Measurements from ENCODE around the gene PARK7.

PARK7 gene

DNA sequence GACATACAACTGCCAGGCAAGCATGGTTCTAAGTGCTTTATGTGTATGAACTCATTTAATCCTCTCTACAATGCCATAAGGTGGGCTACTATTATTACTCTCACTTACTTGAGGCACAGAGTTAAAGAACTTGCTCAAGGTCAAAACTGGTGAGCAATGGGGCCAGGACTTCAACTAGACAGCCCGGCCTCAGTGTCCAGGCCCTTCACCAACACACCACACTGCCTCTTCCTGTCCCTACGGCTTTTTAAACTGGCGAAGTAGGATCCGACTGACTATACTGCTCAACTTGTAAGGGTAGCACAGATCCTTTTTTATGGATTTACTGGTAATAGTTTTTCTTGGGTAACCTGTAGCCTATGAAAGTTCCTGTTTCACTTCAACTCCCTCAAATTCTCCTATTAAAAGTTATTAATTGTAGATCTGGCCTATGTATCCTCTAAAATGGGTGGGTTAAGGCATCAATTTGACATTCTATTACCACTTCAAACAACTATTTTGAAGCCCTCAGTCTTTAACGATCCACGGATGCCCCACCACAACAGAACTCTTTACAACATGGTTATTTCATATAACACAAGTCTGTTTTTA lies 60.3 kb downstream of the PARK7 start:
- H3K4me3 ChIP-seq (ENCODE audit: low read length) = peak overlapping the region; percentile 40; the same call in 1 of the 2 replicates
- peaks cover 57% of the 10 kb centered on the region for H3K4me1 ChIP-seq (ENCODE audit: insufficient read depth, low read length)
- peaks cover 12% of the 10 kb centered on the region for H3K27me3 ChIP-seq (ENCODE audit: insufficient read depth, low read length)
- H3K9me3 ChIP-seq (ENCODE audit: insufficient read depth, low read depth, low read length) = no peaks in the 10 kb centered on the region
- no peaks in the 10 kb centered on the region for H3K36me3 ChIP-seq (ENCODE audit: insufficient read depth, low read depth, low read length)
- H3K9ac ChIP-seq (ENCODE audit: low read depth, low read length) = peak overlapping the region; percentile 46; the same call in 1 of the 2 replicates
- no peak overlapping the region for H3K27ac ChIP-seq (ENCODE audit: low read length)

DNA sequence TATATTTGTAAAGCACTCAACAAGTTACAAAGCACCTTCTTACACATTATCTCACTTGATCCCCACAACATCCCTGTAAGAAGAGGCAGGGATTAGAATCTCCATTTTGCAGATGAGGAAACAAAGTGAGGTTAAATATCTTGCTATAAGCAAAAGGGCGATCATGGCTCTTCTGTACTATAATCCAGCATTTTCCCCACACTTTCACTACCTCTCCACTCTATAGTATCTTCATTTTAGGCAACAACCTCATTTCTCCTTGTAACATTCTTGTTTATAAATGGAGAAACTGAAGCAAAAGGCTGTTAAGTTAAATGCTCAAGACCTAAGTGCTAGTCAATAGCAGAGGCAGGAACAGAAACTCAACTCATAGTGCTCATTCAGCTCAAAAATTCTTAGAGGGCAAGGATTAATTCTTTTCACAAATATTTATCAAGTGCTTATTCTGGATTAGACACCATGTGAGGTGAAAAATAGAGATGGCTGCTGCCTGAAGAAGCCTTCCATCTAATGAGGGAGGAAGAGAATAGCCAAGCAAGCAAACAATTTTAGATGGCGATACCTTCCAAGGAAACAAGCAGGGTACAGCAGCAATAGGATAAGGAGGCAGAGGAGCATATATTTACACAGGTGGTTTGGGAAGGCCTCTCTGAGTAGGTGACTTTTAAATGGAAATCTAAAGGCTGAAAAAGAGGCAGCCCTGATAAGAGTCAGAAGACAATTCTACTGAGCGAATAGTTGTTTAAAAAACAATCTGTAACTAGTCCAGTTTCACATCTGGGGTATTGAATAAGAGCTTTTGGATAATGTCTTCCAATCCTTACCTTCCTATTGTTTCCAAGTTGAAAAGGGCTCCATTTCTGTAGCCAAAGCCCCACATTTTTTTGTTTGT lies 61.1 kb downstream of the PARK7 start:
- peak overlapping the region; percentile 40 for H3K4me3 ChIP-seq (ENCODE audit: low read length)
- H3K9me3 ChIP-seq (ENCODE audit: insufficient read depth, low read depth, low read length) = no peaks in the 10 kb centered on the region
- H3K9ac ChIP-seq (ENCODE audit: low read depth, low read length) = peak overlapping the region; percentile 46; the same call in 1 of the 2 replicates
- H3K4me1 ChIP-seq (ENCODE audit: insufficient read depth, low read length) = peaks cover 58% of the 10 kb centered on the region
- H3K27ac ChIP-seq (ENCODE audit: low read length) = no peak overlapping the region
- H3K36me3 ChIP-seq (ENCODE audit: insufficient read depth, low read depth, low read length) = no peaks in the 10 kb centered on the region
- H3K27me3 ChIP-seq (ENCODE audit: insufficient read depth, low read length) = peaks cover 20% of the 10 kb centered on the region

DNA sequence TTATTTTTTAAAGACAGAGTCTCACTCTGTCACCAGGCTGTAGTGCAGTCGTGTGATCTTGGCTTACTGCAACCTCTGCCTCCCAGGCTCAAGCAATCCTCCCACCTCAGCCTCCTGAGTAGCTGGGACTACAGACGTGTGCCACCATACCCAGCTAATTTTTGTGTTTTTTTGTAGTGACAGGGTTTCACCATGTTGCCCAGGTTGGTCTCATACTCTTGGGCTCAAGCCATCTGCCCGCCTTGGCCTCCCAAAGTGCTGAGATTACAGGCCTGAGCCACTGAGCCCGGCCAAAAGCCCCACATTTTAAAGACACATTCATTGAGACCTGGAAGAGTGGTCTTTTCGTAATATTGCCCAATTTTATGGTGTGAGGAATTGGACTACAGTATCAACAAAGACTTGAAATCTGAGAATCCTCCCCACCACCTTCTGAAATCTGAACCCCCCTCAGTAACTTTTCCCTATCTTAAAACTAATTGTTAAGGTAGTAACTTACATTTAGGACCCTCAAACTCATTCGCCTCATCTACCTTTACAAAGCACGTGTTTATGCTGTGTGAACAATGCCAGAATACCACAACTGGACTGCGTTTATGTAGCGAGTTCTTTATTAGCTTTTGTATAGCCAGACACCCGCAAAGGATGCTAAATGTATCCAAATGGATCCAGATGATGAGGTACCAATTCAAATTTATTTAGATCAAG lies 61.9 kb downstream of the PARK7 start:
- Histone ChIP-seq H3K4me1 (ENCODE audit: insufficient read depth, low read length) (peaks cover 61% of the 10 kb centered on the region), H3K4me3 (ENCODE audit: low read length) (peak overlapping the region; percentile 78), H3K9me3 (ENCODE audit: insufficient read depth, low read depth, low read length) (no peaks in the 10 kb centered on the region), H3K27ac (ENCODE audit: low read length) (no peak overlapping the region), H3K36me3 (ENCODE audit: insufficient read depth, low read depth, low read length) (no peaks in the 10 kb centered on the region), H3K27me3 (ENCODE audit: insufficient read depth, low read length) (peaks cover 22% of the 10 kb centered on the region), H3K9ac (ENCODE audit: low read depth, low read length) (peak overlapping the region; percentile 55; the same call in 1 of the 2 replicates)

DNA sequence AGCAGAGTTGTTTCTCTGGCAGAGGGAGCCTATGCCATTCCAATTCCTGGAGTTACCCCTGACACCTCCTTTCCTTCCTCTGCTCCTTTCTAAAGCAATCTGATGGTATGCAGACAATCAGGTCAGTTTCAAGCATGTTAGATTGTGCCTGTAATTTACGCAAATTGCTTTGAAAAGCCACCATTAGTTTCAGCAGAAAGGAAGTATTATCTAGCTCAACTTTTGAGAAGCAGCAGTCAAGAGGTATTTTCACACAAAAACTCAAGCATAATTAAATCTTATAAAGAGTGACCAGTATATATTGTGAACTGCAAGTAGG lies 62.4 kb downstream of the PARK7 start:
- Histone ChIP-seq H3K4me3 (ENCODE audit: low read length) (peak overlapping the region; percentile 78), H3K27ac (ENCODE audit: low read length) (no peak overlapping the region), H3K36me3 (ENCODE audit: insufficient read depth, low read depth, low read length) (no peaks in the 10 kb centered on the region), H3K4me1 (ENCODE audit: insufficient read depth, low read length) (peaks cover 56% of the 10 kb centered on the region), H3K9me3 (ENCODE audit: insufficient read depth, low read depth, low read length) (no peaks in the 10 kb centered on the region), H3K9ac (ENCODE audit: low read depth, low read length) (peak overlapping the region; percentile 55), H3K27me3 (ENCODE audit: insufficient read depth, low read length) (peaks cover 22% of the 10 kb centered on the region)

DNA sequence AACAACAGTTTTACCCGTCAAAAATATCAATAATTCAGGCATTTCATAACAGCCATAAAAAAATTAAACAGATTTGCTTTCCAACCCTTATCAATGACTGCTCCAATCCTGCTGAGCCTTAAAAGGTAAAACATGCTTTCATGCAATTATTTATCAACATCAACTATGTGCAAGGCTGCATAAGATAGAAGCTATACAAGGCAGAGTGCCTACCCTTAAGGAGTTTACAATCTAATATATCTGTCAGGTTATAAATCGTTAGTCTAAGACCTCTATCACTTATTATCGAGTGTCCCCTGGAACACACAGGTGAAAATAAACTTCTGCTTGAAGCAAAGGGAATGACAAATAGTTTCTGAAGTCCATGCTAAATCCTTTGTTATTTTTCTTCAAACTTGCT lies 62.8 kb downstream of the PARK7 start:
- Histone ChIP-seq H3K4me3 (ENCODE audit: low read length) (peak overlapping the region; percentile 78), H3K27me3 (ENCODE audit: insufficient read depth, low read length) (peaks cover 22% of the 10 kb centered on the region), H3K36me3 (ENCODE audit: insufficient read depth, low read depth, low read length) (no peaks in the 10 kb centered on the region), H3K27ac (ENCODE audit: low read length) (no peak overlapping the region), H3K9me3 (ENCODE audit: insufficient read depth, low read depth, low read length) (no peaks in the 10 kb centered on the region), H3K4me1 (ENCODE audit: insufficient read depth, low read length) (peaks cover 52% of the 10 kb centered on the region), H3K9ac (ENCODE audit: low read depth, low read length) (peak overlapping the region; percentile 55)

DNA sequence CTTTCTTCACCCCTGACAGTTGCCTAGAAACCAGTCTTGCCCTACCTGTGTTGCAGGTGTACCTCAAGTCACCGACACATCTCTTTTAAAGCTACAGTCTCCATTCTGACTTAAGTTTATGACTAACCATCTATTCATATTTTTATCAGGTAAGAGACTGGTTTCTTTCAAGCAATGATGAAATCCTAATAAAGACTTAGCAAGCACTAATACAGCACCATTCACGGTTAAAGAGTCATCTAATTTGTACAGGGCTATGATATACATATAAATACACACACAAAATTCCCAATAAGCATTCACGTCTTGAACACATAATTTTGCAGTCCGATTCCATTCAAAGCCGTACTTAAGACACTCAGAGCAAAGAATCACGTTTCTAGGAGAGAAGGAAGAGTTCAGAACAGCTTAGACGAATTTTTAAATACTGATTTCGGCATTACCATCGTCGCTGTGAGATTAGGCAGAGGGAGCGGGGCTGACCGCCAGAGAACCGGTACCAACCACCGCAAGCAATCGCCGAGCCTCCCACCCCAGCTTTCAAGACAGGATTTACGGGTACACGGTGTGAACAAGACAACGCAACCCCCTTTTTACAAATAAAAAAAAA lies 63.7 kb downstream of the PARK7 start:
- peak overlapping the region; percentile 78 for H3K4me3 ChIP-seq (ENCODE audit: low read length)
- peak overlapping the region; percentile 55 for H3K9ac ChIP-seq (ENCODE audit: low read depth, low read length)
- peaks cover 22% of the 10 kb centered on the region for H3K27me3 ChIP-seq (ENCODE audit: insufficient read depth, low read length)
- H3K36me3 ChIP-seq (ENCODE audit: insufficient read depth, low read depth, low read length) = no peaks in the 10 kb centered on the region
- peaks cover 44% of the 10 kb centered on the region for H3K4me1 ChIP-seq (ENCODE audit: insufficient read depth, low read length)
- no peak overlapping the region for H3K27ac ChIP-seq (ENCODE audit: low read length)
- H3K9me3 ChIP-seq (ENCODE audit: insufficient read depth, low read depth, low read length) = no peaks in the 10 kb centered on the region

DNA sequence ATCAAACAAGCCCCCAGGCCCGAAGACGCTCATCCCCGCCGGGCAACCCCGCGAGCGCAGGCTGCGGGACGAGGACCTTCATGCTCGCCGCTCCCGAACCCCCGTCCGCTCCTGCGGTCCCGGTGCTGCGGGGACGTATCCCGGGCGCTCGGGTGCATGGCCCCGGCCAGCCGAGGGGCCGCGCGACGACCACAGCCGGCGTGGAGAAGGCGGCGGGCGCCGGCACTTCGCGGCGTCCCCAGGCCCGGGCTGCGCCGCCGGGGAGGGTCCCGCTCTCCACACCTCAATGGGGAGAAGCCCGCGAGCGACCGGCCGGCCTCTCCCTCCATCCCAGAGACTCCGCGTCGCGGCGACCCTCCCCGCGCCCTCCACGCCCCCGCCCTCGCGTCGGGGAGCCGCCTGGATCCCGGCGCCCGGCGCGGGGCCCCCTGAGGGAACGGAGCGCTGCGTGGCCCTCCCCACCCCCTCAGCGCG lies 64.2 kb downstream of the PARK7 start:
- no peak overlapping the region for H3K27ac ChIP-seq (ENCODE audit: low read length)
- peaks cover 43% of the 10 kb centered on the region for H3K4me1 ChIP-seq (ENCODE audit: insufficient read depth, low read length)
- H3K27me3 ChIP-seq (ENCODE audit: insufficient read depth, low read length) = peaks cover 22% of the 10 kb centered on the region
- peak overlapping the region; percentile 78 for H3K4me3 ChIP-seq (ENCODE audit: low read length)
- H3K9ac ChIP-seq (ENCODE audit: low read depth, low read length) = peak overlapping the region; percentile 55
- no peaks in the 10 kb centered on the region for H3K36me3 ChIP-seq (ENCODE audit: insufficient read depth, low read depth, low read length)
- no peaks in the 10 kb centered on the region for H3K9me3 ChIP-seq (ENCODE audit: insufficient read depth, low read depth, low read length)

DNA sequence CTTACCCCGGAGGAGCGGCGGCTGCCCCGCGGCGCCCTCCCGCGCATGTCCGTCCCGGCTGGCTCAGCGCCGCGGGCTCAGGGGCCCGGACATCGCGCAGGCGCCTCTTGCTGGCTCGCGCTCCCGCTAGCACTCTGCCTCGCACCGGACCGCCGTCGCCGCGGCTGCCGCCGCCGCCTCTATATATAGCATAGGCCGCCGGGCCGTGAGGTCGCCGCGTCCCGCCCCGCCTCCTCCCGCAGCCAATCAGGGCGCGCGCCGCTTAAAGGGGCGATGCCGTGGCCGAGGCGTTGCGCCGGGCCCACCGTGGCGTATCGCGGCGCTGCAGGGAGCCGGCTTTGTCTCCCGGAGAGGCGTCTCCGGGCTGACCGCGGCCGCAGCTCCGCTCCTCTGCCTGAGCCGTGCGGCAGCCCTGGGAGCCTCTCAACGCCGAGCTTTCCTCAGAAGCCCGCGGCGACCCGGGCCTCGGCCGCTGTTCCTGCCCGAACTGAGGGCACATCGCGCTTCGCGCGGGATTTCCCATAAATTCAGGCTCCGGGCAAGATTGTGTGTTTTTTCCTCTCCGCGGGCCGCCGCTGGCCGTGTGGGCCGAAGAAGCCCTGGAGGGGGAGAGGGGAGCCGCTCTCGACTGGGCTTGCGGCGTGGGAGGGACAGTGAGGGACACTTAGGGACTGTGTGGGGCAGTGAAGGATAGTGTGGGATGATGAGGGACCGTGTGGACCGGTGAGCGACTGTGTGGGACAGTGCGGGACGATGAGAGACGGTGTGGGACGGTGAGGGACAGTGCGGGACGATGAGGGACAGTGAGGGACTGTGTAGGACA lies 64.9 kb downstream of the PARK7 start, which contains the start of gene ERRFI1:
Gene ERRFI1 (minus strand): TSS at position 157 of the 823 bp plus-strand sequence. CDS start 10,690 bp downstream, outside the sequence.
- peak within 1 kb of the TSS; percentile 78 for H3K4me3 ChIP-seq (ENCODE audit: low read length)
- no peaks in the 10 kb centered on the region for H3K36me3 ChIP-seq (ENCODE audit: insufficient read depth, low read depth, low read length)
- H3K27me3 ChIP-seq (ENCODE audit: insufficient read depth, low read length) = peaks cover 22% of the 10 kb centered on the region
- H3K9ac ChIP-seq (ENCODE audit: low read depth, low read length) = peak within 1 kb of the TSS; percentile 69
- H3K4me1 ChIP-seq (ENCODE audit: insufficient read depth, low read length) = peaks cover 43% of the 10 kb centered on the region
- H3K27ac ChIP-seq (ENCODE audit: low read length) = no peak within 1 kb of the TSS
- H3K9me3 ChIP-seq (ENCODE audit: insufficient read depth, low read depth, low read length) = no peaks in the 10 kb centered on the region

DNA sequence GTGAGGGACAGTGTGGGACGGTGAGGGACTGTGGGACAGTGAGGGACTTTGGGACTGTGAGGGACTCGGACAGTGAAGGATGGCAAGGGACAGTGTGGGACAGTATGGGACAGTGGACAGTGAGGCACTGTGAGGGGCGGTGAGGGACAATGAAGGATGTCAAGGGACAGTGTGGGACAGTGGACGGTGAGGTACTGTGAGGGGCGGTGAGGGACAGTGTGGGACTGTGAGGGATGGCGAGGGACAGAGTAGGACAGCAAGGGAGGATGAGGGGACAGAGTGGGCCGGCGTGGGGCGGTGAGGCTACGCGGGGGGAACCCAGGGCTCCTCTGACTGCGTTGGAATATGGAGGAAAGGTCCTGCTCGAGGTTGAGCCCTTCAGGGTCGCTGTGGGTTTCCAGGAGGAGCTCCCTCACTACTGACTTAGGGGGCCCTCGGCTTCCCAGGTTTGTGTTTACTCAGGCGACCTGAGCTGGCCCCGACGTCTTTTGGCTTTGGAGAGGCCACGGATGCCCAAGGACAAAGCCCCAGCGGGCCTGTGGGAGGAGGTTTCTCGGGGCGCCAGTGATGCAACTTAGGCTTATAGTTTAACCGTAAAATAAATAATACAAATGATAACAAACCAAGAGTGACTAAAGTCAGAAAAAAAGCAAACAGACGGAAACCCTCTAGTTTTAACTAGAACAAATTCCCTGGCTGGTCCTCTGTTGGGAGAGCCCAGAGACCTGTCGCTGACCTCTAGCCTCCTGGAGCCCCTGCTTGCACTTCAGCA lies 65.7 kb downstream of the PARK7 start:
- Histone ChIP-seq H3K4me3 (ENCODE audit: low read length) (peak overlapping the region; percentile 64), H3K9me3 (ENCODE audit: insufficient read depth, low read depth, low read length) (no peaks in the 10 kb centered on the region), H3K27ac (ENCODE audit: low read length) (no peak overlapping the region), H3K4me1 (ENCODE audit: insufficient read depth, low read length) (peaks cover 41% of the 10 kb centered on the region), H3K9ac (ENCODE audit: low read depth, low read length) (peak overlapping the region; percentile 69; the same call in 1 of the 2 replicates), H3K36me3 (ENCODE audit: insufficient read depth, low read depth, low read length) (no peaks in the 10 kb centered on the region), H3K27me3 (ENCODE audit: insufficient read depth, low read length) (peaks cover 22% of the 10 kb centered on the region)

Data from iPS-20b (cell line).